H1 (cell line): Measurements from ENCODE around the gene HIVEP3. TPM values are rescaled to one million over a fixed set of nuclear protein-coding genes. Genes with fewer than 3 reads are reported as not detected.

Experiments used
- CTCF ChIA-PET: fragments of 300-600 bp; sonication (Branson Sonifier 250); formaldehyde crosslinking; loops from one replicate; lab custom pipeline; 2021; ENCODE audit not compliant: partially characterized antibody; lab: Charles Lee
- POLR2A ChIA-PET: fragments of 300-600 bp; sonication (Branson Sonifier 250); formaldehyde crosslinking; loops from one replicate; lab custom pipeline; 2021; ENCODE audit warnings: inconsistent platforms; ENCODE audit not compliant: partially characterized antibody; lab: Charles Lee
- DNase-seq, 2 experiments: peaks; one replicate each; pipeline versions ENCODE4 v3.0.0 to v3.0.0-alpha.2; 2010 to 2022; ENCODE audit warnings: low spot score in 2 of 2, low read depth in 1 of 2, mixed read lengths in 1 of 2
- FAIRE-seq: peaks from 2 replicates; lab custom pipeline; 2011; peaks lifted over from hg19 to GRCh38; lab: Jason Lieb, UNC
- H2AFZ ChIP-seq: 2 replicates; pipeline ENCODE4 v1.8.1; 2012; ENCODE audit warnings: low read length, inconsistent platforms
- H2AK5ac ChIP-seq: 2 replicates; pipeline ENCODE4 v1.6.1; 2013; ENCODE audit warnings: low read depth, low read length
- H2BK120ac ChIP-seq: replicated peaks from 2 replicates; pipeline ENCODE3; 2013; ENCODE audit warnings: low read depth, low read length, inconsistent platforms
- H2BK12ac ChIP-seq: 2 replicates; pipeline ENCODE4 v1.6.1; 2013; ENCODE audit warnings: low read depth, low read length
- H2BK15ac ChIP-seq: 2 replicates; pipeline ENCODE4 v1.6.1; 2013; ENCODE audit warnings: low read length
- H2BK20ac ChIP-seq: 2 replicates; pipeline ENCODE4 v1.6.1; 2013; ENCODE audit warnings: low read length
- H2BK5ac ChIP-seq: 2 replicates; pipeline ENCODE4 v1.6.1; 2013; ENCODE audit warnings: low read depth, low read length
- H3K14ac ChIP-seq: 2 replicates; pipeline ENCODE4 v1.6.1; 2013; ENCODE audit warnings: inconsistent platforms; ENCODE audit not compliant: insufficient read length
- H3K18ac ChIP-seq: 2 replicates; pipeline ENCODE4 v1.6.1; 2013; ENCODE audit warnings: low read length; ENCODE audit errors: extremely low read depth
- H3K23ac ChIP-seq: 2 replicates; pipeline ENCODE4 v1.6.1; 2013; ENCODE audit warnings: inconsistent platforms; ENCODE audit not compliant: insufficient read length
- H3K23me2 ChIP-seq: 2 replicates; pipeline ENCODE4 v1.6.1; 2013; ENCODE audit warnings: low read depth, low read length
- H3K27ac ChIP-seq: 2 replicates; pipeline ENCODE4 v1.6.1; 2011; ENCODE audit warnings: low read depth, low read length, inconsistent platforms
- H3K27me3 ChIP-seq, 4 experiments: replicated peaks in 1 of 4; 1 replicate in 1 of 4; 2 replicates in 3 of 4; pipeline versions ENCODE4 v1.6.1 to v1.8.1; 2011 to 2013; ENCODE audit warnings: low read length in 3 of 4, mild to moderate bottlenecking in 3 of 4, inconsistent platforms in 2 of 4, mixed read lengths in 2 of 4, moderate library complexity in 1 of 4; ENCODE audit not compliant: control insufficient read depth in 3 of 4, insufficient read depth in 3 of 4; ENCODE audit errors: extremely low read depth in 1 of 4
- H3K36me3 ChIP-seq, 4 experiments: 2 replicates each; pipeline versions ENCODE4 v1.6.1 to v1.8.1; 2011 to 2013; ENCODE audit warnings: mild to moderate bottlenecking in 4 of 4, low read length in 3 of 4, moderate library complexity in 2 of 4, control low read depth in 1 of 4, inconsistent platforms in 1 of 4; ENCODE audit not compliant: insufficient read depth in 4 of 4, control insufficient read depth in 2 of 4
- H3K4ac ChIP-seq: replicated peaks from 2 replicates; pipeline ENCODE3; 2013; ENCODE audit warnings: low read length, low read depth, mixed read lengths, inconsistent platforms; ENCODE audit not compliant: insufficient read length
- H3K4me1 ChIP-seq, 4 experiments: replicated peaks in 1 of 4; 1 replicate in 1 of 4; 2 replicates in 3 of 4; pipeline versions ENCODE4 v1.6.1 to v1.8.1; 2011 to 2013; ENCODE audit warnings: low read length in 3 of 4, inconsistent platforms in 2 of 4, mixed read lengths in 1 of 4; ENCODE audit not compliant: insufficient read depth in 4 of 4, control insufficient read depth in 3 of 4
- H3K4me2 ChIP-seq, 2 experiments: 2 replicates each; pipeline versions ENCODE4 v1.6.1 to v1.8.1; 2011 to 2013; ENCODE audit warnings: low read depth in 2 of 2, low read length in 2 of 2, control low read depth in 1 of 2, inconsistent platforms in 1 of 2, mild to moderate bottlenecking in 1 of 2; ENCODE audit not compliant: insufficient read depth in 1 of 2
- H3K4me3 ChIP-seq, 4 experiments: fragments of 200-600, 300-600 bp in 1 of 4; sonication (generic), shearing (Covaris generic), sonication (Bioruptor Twin) in 1 of 4; 2 replicates each; pipeline versions ENCODE4 v1.5.1 to v1.8.1; 2011 to 2016; ENCODE audit warnings: low read length in 4 of 4, low read depth in 3 of 4, control low read depth in 2 of 4, inconsistent platforms in 2 of 4, mild to moderate bottlenecking in 2 of 4, mixed read lengths in 1 of 4, moderate library complexity in 1 of 4; ENCODE audit not compliant: insufficient read depth in 2 of 4; ENCODE audit errors: extremely low read depth in 1 of 4
- H3K56ac ChIP-seq: replicated peaks from 2 replicates; pipeline ENCODE3; 2013; ENCODE audit warnings: low read depth, mild to moderate bottlenecking, mixed read lengths, low read length, inconsistent platforms; ENCODE audit not compliant: insufficient read length
- H3K79me1 ChIP-seq: 2 replicates; pipeline ENCODE4 v1.6.1; 2013; ENCODE audit warnings: low read depth, low read length, control low read depth
- H3K79me2 ChIP-seq, 2 experiments: 2 replicates each; pipeline versions ENCODE4 v1.6.1 to v1.8.1; 2012 to 2013; ENCODE audit warnings: low read length in 2 of 2, mild to moderate bottlenecking in 2 of 2, inconsistent platforms in 1 of 2; ENCODE audit not compliant: insufficient read depth in 2 of 2, control insufficient read depth in 1 of 2
- H3K9ac ChIP-seq, 4 experiments: replicated peaks in 1 of 4; 1 replicate in 1 of 4; 2 replicates in 3 of 4; pipeline versions ENCODE4 v1.6.1 to v1.8.1; 2011 to 2013; ENCODE audit warnings: low read depth in 3 of 4, low read length in 3 of 4, control low read depth in 2 of 4, mild to moderate bottlenecking in 2 of 4, moderate library complexity in 2 of 4, inconsistent platforms in 1 of 4; ENCODE audit errors: extremely low read depth in 1 of 4
- H3K9me3 ChIP-seq, 2 experiments: 2 replicates each; pipeline versions ENCODE4 v1.6.1 to v1.8.1; 2012 to 2013; ENCODE audit warnings: mild to moderate bottlenecking in 2 of 2, moderate library complexity in 2 of 2, control low read depth in 1 of 2, inconsistent platforms in 1 of 2, low read depth in 1 of 2, low read length in 1 of 2, mixed read lengths in 1 of 2; ENCODE audit not compliant: insufficient read depth in 2 of 2
- H4K20me1 ChIP-seq, 2 experiments: replicated peaks in 1 of 2; 2 replicates each; pipeline versions ENCODE3 to v1.8.1; 2011 to 2013; ENCODE audit warnings: inconsistent platforms in 2 of 2, low read length in 2 of 2, mild to moderate bottlenecking in 1 of 2; ENCODE audit not compliant: insufficient read depth in 2 of 2, control insufficient read depth in 1 of 2
- H4K5ac ChIP-seq: 2 replicates; pipeline ENCODE4 v1.6.1; 2013; ENCODE audit warnings: low read length, low read depth, mixed read lengths, inconsistent platforms; ENCODE audit not compliant: insufficient read length
- H4K8ac ChIP-seq: 2 replicates; pipeline ENCODE4 v1.8.0; 2013; ENCODE audit warnings: mild to moderate bottlenecking, moderate library complexity, low read length, inconsistent platforms; ENCODE audit not compliant: insufficient read depth; ENCODE audit errors: extremely low read depth
- H4K91ac ChIP-seq: replicated peaks from 2 replicates; pipeline ENCODE3; 2013; ENCODE audit warnings: low read length, mixed read lengths, inconsistent platforms; ENCODE audit not compliant: insufficient read length
- CTBP2 ChIP-seq: IDR thresholded peaks from 2 replicates; pipeline ENCODE4 v1.7.0; 2011; ENCODE audit warnings: borderline replicate concordance, mild to moderate bottlenecking, moderate library complexity, mixed read lengths, low read length; ENCODE audit not compliant: insufficient read depth, insufficient read length
- GABPA ChIP-seq: IDR thresholded peaks from 2 replicates; pipeline ENCODE4 v1.6.1; 2011; ENCODE audit warnings: mild to moderate bottlenecking, low read length, moderate library complexity, borderline replicate concordance; ENCODE audit not compliant: insufficient read depth
- NANOG ChIP-seq: IDR thresholded peaks from 2 replicates; pipeline ENCODE4 v1.6.1; 2011; ENCODE audit warnings: low read length, low read depth, mild to moderate bottlenecking, inconsistent platforms; ENCODE audit not compliant: insufficient read depth, poor library complexity, severe bottlenecking
- SAP30 ChIP-seq: fragments of 300-600 bp; sonication (generic); IDR thresholded peaks from 2 replicates; pipeline ENCODE4 v1.7.1; 2012; ENCODE audit warnings: low read length, moderate library complexity, mild to moderate bottlenecking, inconsistent platforms; ENCODE audit not compliant: insufficient read depth, insufficient replicate concordance
- SP2 ChIP-seq: IDR thresholded peaks from 2 replicates; pipeline ENCODE4 v1.6.1; 2012; ENCODE audit warnings: mild to moderate bottlenecking, low read length, inconsistent platforms
- TBP ChIP-seq: IDR thresholded peaks from 2 replicates; pipeline ENCODE4 v1.6.1; 2011; ENCODE audit warnings: low read depth, low read length, improper control_type of control experiment
- WGBS, 2 experiments: shearing (Covaris generic) in 1 of 2; methylation state at CpG; one replicate each; pipeline versions ENCODE4 v1.1.6 to v1.1.7; 2013 to 2015; ENCODE audit warnings: low lambda C conversion rate in 2 of 2, mixed read lengths in 2 of 2, inconsistent platforms in 1 of 2, low coverage in 1 of 2, missing lambda C conversion rate in 1 of 2; ENCODE audit not compliant: insufficient replicate concordance in 2 of 2, insufficient coverage in 1 of 2, insufficient read length in 1 of 2; ENCODE audit errors: extremely low coverage in 1 of 2, missing lambda C conversion rate in 1 of 2; 5-methylcytosine and 5-hydroxymethylcytosine counted together
- polyA plus RNA-seq, 7 experiments: library from polyadenylated mRNA; depleted of rRNA in 3 of 7; stranded (reverse) in 5 of 7; unstranded in 2 of 7; fragments of >200 nt in 5 of 7; fragments of 200-250 nt in 2 of 7; gene quantifications; 1 replicate in 5 of 7; 2 replicates in 1 of 7; 4 replicates in 1 of 7; pipeline versions ENCODE4 v1.2.1 to v1.2.3, GENCODE V29; 2011 to 2013; ENCODE audit warnings: missing spikeins in 2 of 7, mixed read lengths in 2 of 7
- total RNA-seq: library from RNA; stranded (reverse); fragmentation: NEBNext Ultra II Directional; extraction: Animal tissue kit (Norgen Biotek cat#: 25700); gene quantifications from 2 replicates; pipeline ENCODE4 v1.2.1, GENCODE V29; 2021
- TF ChIP-seq, protein P1 (sequence below): IDR thresholded peaks from 2 replicates; pipeline ENCODE4 v1.6.1; 2012; ENCODE audit warnings: inconsistent platforms
- TF ChIP-seq, protein P2 (sequence below): IDR thresholded peaks from 2 replicates; pipeline ENCODE4 v1.6.1; 2012; ENCODE audit warnings: inconsistent platforms
- TF ChIP-seq, protein P3 (sequence below), 3 experiments: IDR thresholded peaks; 1 replicate in 2 of 3; 2 replicates in 1 of 3; pipeline versions ENCODE4 v1.5.1 to v1.6.1; 2011; ENCODE audit warnings: low read length in 3 of 3, mild to moderate bottlenecking in 3 of 3, inconsistent platforms in 2 of 3, low read depth in 1 of 3, moderate library complexity in 1 of 3; ENCODE audit not compliant: insufficient read depth in 1 of 3; ENCODE audit errors: control extremely low read depth in 1 of 3

The HIVEP3 gene
- total and polyA plus RNA-seq, 2 of the 8 experiments (the other 6 are each of a cell fraction or from before 2014, with no cell fraction given), result 0.24 to 0.69 TPM

DNA sequence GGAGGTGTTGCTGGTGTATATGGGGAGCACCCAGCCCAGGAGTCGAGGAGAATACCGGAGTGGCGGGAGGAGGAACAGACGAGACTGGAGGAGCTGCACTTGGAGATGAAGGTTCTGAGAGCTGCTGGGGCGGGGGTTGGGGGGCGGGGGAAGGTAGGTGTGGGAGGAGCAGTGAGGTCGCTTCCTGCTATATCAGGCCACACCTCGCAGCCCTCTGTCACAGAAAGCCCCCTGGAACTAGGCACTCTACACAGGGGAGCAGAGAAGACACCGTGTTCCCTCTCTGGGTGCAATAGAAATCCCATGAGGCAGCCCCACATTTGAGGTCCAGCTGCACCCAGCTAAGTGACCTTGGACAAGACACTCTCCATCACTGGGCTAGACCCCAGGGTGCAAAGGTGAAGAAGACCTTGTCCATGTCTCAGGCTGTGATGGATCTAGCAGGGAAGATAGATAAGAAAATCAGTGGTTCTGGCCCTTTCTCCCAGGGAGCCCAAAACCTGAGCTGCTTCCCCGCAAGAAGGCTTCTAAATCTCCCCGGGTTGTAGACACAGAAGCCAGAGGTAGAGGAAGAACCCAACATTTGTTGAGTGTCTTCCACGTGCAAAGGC lies 278.5 kb downstream of the HIVEP3 start:
- Histone ChIP-seq H4K8ac (no peak overlapping the region), H3K18ac (no peak overlapping the region), H2BK12ac (no peak overlapping the region), H2AFZ (no peak overlapping the region), H2AK5ac (no peak overlapping the region), H2BK5ac (no peak overlapping the region), H2BK120ac (no peak overlapping the region), H3K4ac (no peak overlapping the region), H3K9me3 (no peaks in the 10 kb centered on the region), H3K27me3 (no peaks in the 10 kb centered on the region), H3K56ac (no peak overlapping the region), H3K79me1 (no peaks in the 10 kb centered on the region), H3K23ac (no peak overlapping the region), H2BK20ac (0 out of 2 replicates have a peak overlapping the region, but pooled peaks have one; percentile 3), H3K14ac (no peak overlapping the region), H3K23me2 (no peaks in the 10 kb centered on the region), H4K91ac (no peak overlapping the region), H3K9ac (no peak overlapping the region), H3K79me2 (no peaks in the 10 kb centered on the region), H3K4me1 (0 out of 7 replicates have a peak, but pooled peaks cover 0 to 3% (median 0%) of the 10 kb centered on the region in 4 experiments), H3K27ac (no peak overlapping the region), H4K20me1 (no peaks in the 10 kb centered on the region), H3K4me3 (no peak overlapping the region), H4K5ac (no peak overlapping the region), H2BK15ac (no peak overlapping the region), H3K4me2 (no peak overlapping the region), H3K36me3 (no peaks in the 10 kb centered on the region)
- 89% methylated on average over 8 of the region's 12 CpGs; no CpG with 5 or more reads in 1 of the 2 experiments for WGBS, 2 experiments
- CTCF ChIA-PET, result interaction anchor here (0.8 kb wide), 1 partner anchor 140 kb away, joined by 3 read pairs; no protein-coding TSS in a partner anchor
- POLR2A ChIA-PET, result no interaction called here
- no peak for DNase-seq
- no peak for FAIRE-seq
- TF ChIP-seq, protein P1, sequence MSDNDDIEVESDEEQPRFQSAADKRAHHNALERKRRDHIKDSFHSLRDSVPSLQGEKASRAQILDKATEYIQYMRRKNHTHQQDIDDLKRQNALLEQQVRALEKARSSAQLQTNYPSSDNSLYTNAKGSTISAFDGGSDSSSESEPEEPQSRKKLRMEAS, result no peak
- TF ChIP-seq, protein P2, sequence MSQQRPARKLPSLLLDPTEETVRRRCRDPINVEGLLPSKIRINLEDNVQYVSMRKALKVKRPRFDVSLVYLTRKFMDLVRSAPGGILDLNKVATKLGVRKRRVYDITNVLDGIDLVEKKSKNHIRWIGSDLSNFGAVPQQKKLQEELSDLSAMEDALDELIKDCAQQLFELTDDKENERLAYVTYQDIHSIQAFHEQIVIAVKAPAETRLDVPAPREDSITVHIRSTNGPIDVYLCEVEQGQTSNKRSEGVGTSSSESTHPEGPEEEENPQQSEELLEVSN, result no peak
- TF ChIP-seq SP2 (no peak), SAP30 (no peak), TBP (no peak), NANOG (no peak), GABPA (no peak), CTBP2 (no peak)
- TF ChIP-seq, protein P3, sequence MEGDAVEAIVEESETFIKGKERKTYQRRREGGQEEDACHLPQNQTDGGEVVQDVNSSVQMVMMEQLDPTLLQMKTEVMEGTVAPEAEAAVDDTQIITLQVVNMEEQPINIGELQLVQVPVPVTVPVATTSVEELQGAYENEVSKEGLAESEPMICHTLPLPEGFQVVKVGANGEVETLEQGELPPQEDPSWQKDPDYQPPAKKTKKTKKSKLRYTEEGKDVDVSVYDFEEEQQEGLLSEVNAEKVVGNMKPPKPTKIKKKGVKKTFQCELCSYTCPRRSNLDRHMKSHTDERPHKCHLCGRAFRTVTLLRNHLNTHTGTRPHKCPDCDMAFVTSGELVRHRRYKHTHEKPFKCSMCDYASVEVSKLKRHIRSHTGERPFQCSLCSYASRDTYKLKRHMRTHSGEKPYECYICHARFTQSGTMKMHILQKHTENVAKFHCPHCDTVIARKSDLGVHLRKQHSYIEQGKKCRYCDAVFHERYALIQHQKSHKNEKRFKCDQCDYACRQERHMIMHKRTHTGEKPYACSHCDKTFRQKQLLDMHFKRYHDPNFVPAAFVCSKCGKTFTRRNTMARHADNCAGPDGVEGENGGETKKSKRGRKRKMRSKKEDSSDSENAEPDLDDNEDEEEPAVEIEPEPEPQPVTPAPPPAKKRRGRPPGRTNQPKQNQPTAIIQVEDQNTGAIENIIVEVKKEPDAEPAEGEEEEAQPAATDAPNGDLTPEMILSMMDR (IDR thresholded peaks at IDR 0.05; ENCODE audit: control extremely low read depth in 1 of 3, insufficient read depth in 1 of 3, low read depth in 1 of 3, low read length in 3 of 3), result no peak
